Ectodermal cell (in vitro differentiated cells): ENCODE data around the gene TNPO2.

Source experiments
- H3K27ac ChIP-seq: 2 replicates; pipeline ENCODE4 v1.7.0; 2013; ENCODE audit warnings: mild to moderate bottlenecking, low read depth, low read length; ENCODE audit not compliant: insufficient read depth, poor library complexity, severe bottlenecking
- H3K27me3 ChIP-seq: 2 replicates; pipeline ENCODE4 v1.7.0; 2013; ENCODE audit warnings: mild to moderate bottlenecking, low read length; ENCODE audit not compliant: insufficient read depth, control insufficient read depth, poor library complexity, severe bottlenecking
- H3K36me3 ChIP-seq: one replicate; pipeline ENCODE4 v1.7.0; 2013; ENCODE audit warnings: low read length; ENCODE audit not compliant: control insufficient read depth, insufficient read depth
- H3K4me1 ChIP-seq: one replicate; pipeline ENCODE4 v1.7.0; 2013; ENCODE audit warnings: low read length; ENCODE audit not compliant: control insufficient read depth, insufficient read depth
- H3K4me3 ChIP-seq: 2 replicates; pipeline ENCODE4 v1.7.0; 2013; ENCODE audit warnings: low read depth, low read length, control low read depth; ENCODE audit not compliant: insufficient read depth
- H3K9me3 ChIP-seq: 2 replicates; pipeline ENCODE4 v1.7.0; 2013; ENCODE audit warnings: mild to moderate bottlenecking, low read length, moderate library complexity; ENCODE audit not compliant: control insufficient read depth
- WGBS, 2 experiments: methylation state at CpG; one replicate each; pipeline ENCODE4 v1.1.7; 2013; ENCODE audit warnings: missing lambda C conversion rate in 2 of 2; 5-methylcytosine and 5-hydroxymethylcytosine counted together

The TNPO2 gene

DNA sequence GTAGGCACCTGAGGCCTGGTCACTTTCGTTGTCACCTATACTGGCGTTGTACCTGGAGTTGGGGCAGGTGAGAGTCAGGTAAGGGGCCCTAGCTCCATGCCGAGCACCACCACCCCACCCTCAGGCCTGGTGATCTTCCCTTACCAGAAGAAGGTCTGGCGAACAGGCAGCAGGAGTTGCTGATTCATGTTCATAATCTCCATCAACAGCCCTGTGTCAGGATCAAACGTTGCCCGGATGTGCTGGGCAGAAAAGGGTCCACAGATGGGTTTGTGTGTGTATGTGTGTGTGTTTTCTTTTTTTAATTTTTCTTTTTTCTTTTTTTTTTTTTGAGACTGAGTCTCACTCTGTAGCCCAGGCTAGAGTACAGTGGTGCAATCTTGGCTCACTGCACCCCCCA lies 71.5 kb downstream of the TNPO2 start:
- Histone ChIP-seq H3K27ac (no peak overlapping the region), H3K9me3 (no peaks in the 10 kb centered on the region), H3K27me3 (no peaks in the 10 kb centered on the region), H3K36me3 (peaks cover 10% of the 10 kb centered on the region), H3K4me3 (no peak overlapping the region), H3K4me1 (no peaks in the 10 kb centered on the region)
- 93 to 100% methylated on average over 4 to 6 of the region's 6 CpGs for WGBS, 2 experiments

DNA sequence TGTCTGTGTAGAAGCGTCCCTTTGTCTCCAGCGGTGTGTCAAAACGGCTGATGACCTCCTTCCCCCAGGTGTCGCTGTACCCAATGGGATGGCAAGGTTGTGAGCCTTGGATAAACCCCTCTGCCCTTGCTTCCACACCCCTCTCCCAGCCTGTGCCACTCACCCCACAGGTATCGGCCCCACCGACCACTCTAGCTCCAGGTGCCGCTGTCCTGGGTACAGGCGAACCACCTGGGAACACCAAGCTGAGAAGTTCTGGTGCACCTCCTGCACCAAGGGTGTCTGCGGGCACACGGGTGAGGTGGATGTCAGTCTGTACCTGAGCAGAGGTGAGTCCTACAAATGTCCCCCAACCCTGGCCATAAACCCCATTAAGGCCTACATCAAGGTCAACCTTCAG lies 73.8 kb downstream of the TNPO2 start:
- H3K4me3 ChIP-seq = no peak overlapping the region
- H3K36me3 ChIP-seq = no peaks in the 10 kb centered on the region
- H3K27ac ChIP-seq = no peak overlapping the region
- 95 to 97% methylated on average over 10 of the region's 10 CpGs for WGBS, 2 experiments
- H3K27me3 ChIP-seq = no peaks in the 10 kb centered on the region
- no peaks in the 10 kb centered on the region for H3K4me1 ChIP-seq
- no peaks in the 10 kb centered on the region for H3K9me3 ChIP-seq
